ENCODE data around the gene IGSF11. TPM values are rescaled to one million over a fixed set of nuclear protein-coding genes. Genes with fewer than 3 reads are reported as not detected.
"Not testable (repeated sequence)": the region's sequence is repeated elsewhere in the genome, so short reads cannot be mapped to it uniquely, and the experiment has no call there.

IGSF11 gene
- total and polyA plus RNA-seq, 4 donors: 0.02 to 0.17 TPM; not detected in 2

- no peak overlapping the region for H3K4me3 ChIP-seq (ENCODE audit: low read depth in 1 of 3, low read length in 3 of 3)
- TF ChIP-seq MAX (IDR thresholded peaks at IDR 0.05) (no peak), REST (IDR thresholded peaks at IDR 0.05) (no peak), EGR1 (IDR thresholded peaks at IDR 0.05; ENCODE audit: low read depth in 2 of 2) (no peak), GABPA (IDR thresholded peaks at IDR 0.05 in 1 of 2, conservative IDR thresholded peaks at IDR 0.05 in 1 of 2) (no peak), RXRA (IDR thresholded peaks at IDR 0.05) (no peak), HNF4G (IDR thresholded peaks at IDR 0.05) (no peak), TAF1 (conservative IDR thresholded peaks at IDR 0.05) (no peak), ZBTB33 (IDR thresholded peaks at IDR 0.05) (no peak), SP1 (IDR thresholded peaks at IDR 0.05) (no peak), RAD21 (IDR thresholded peaks at IDR 0.05) (no peak), YY1 (IDR thresholded peaks at IDR 0.05) (no peak), NR2F2 (IDR thresholded peaks at IDR 0.05) (no peak)
- no peak overlapping the region for H3K9ac ChIP-seq (ENCODE audit: low read depth in 1 of 2, low read length in 2 of 2)
- H3K27me3 ChIP-seq (ENCODE audit: control insufficient read depth in 4 of 4, insufficient read depth in 4 of 4, low read length in 3 of 4): peaks cover 0 to 8% (median 0%) of the 10 kb centered on the region in 4 donors
- no peaks in the 10 kb centered on the region for H3K9me3 ChIP-seq (ENCODE audit: control insufficient read depth in 4 of 4, low read length in 3 of 4)
- 62% methylated on average over 1 of the region's 1 CpG for WGBS
- H3K36me3 ChIP-seq (ENCODE audit: control insufficient read depth in 4 of 4, insufficient read depth in 3 of 4, low read depth in 1 of 4, low read length in 3 of 4): no peaks in the 10 kb centered on the region
- no peaks in the 10 kb centered on the region for H3K4me1 ChIP-seq (ENCODE audit: control insufficient read depth in 4 of 4, insufficient read depth in 4 of 4, low read length in 3 of 4)
- no peak for DNase-seq (ENCODE audit: low spot score)
- H3K27ac ChIP-seq (ENCODE audit: low read depth in 1 of 2, low read length in 2 of 2): no peak overlapping the region
These were observed 170.8 kb downstream of the IGSF11 start for GRCh38 chr3:118863731-118864322.

GRCh38 chr3:118859950-118860349 is 174.7 kb downstream of the IGSF11 start:
- WGBS: 77% methylated on average over 1 of the region's 1 CpG
- H3K36me3 ChIP-seq (ENCODE audit: control insufficient read depth in 4 of 4, insufficient read depth in 3 of 4, low read depth in 1 of 4, low read length in 3 of 4): no peaks in the 10 kb centered on the region
- H3K27ac ChIP-seq (ENCODE audit: low read depth in 1 of 2, low read length in 2 of 2): no peak overlapping the region
- H3K4me3 ChIP-seq (ENCODE audit: low read depth in 1 of 3, low read length in 3 of 3): no peak overlapping the region
- H3K4me1 ChIP-seq (ENCODE audit: control insufficient read depth in 4 of 4, insufficient read depth in 4 of 4, low read length in 3 of 4): no peaks in the 10 kb centered on the region
- no peak overlapping the region for H3K9ac ChIP-seq (ENCODE audit: low read depth in 1 of 2, low read length in 2 of 2)
- H3K27me3 ChIP-seq (ENCODE audit: control insufficient read depth in 4 of 4, insufficient read depth in 4 of 4, low read length in 3 of 4): peaks cover 0 to 8% (median 0%) of the 10 kb centered on the region in 4 donors
- H3K9me3 ChIP-seq (ENCODE audit: control insufficient read depth in 4 of 4, low read length in 3 of 4): peaks cover 0 to 7% (median under 1%) of the 10 kb centered on the region in 4 donors
- TF ChIP-seq YY1 (IDR thresholded peaks at IDR 0.05): no peak
- TF ChIP-seq CTCF (IDR thresholded peaks at IDR 0.05; ENCODE audit: low read depth, low read length, missing input control): no peak
- no peak for TF ChIP-seq ATF3 (IDR thresholded peaks at IDR 0.05)
- TF ChIP-seq HNF4G (IDR thresholded peaks at IDR 0.05): no peak
- no peak for TF ChIP-seq JUND (IDR thresholded peaks at IDR 0.05)
- no peak for TF ChIP-seq SP1 (IDR thresholded peaks at IDR 0.05)
- DNase-seq (ENCODE audit: low spot score): no peak

GRCh38 chr3:118851466-118852193 is 183.0 kb downstream of the IGSF11 start:
- not testable (repeated sequence) for H3K36me3 ChIP-seq (ENCODE audit: control insufficient read depth in 4 of 4, insufficient read depth in 3 of 4, low read depth in 1 of 4, low read length in 3 of 4); H3K9ac ChIP-seq (ENCODE audit: low read depth in 1 of 2, low read length in 2 of 2); H3K4me1 ChIP-seq (ENCODE audit: control insufficient read depth in 4 of 4, insufficient read depth in 4 of 4, low read length in 3 of 4); DNase-seq (ENCODE audit: low spot score); H3K27ac ChIP-seq (ENCODE audit: low read depth in 1 of 2, low read length in 2 of 2); H3K27me3 ChIP-seq (ENCODE audit: control insufficient read depth in 4 of 4, insufficient read depth in 4 of 4, low read length in 3 of 4); H3K9me3 ChIP-seq (ENCODE audit: control insufficient read depth in 4 of 4, low read length in 3 of 4); H3K4me3 ChIP-seq (ENCODE audit: low read depth in 1 of 3, low read length in 3 of 3)
- 81% methylated on average over 12 of the region's 12 CpGs for WGBS
